MCF 10A (cell line): ENCODE results near the gene NTM. TPM values are rescaled to one million over a fixed set of nuclear protein-coding genes. Genes with fewer than 3 reads are reported as not detected.

Experiments
- BruUV-seq: library from RNA; stranded (reverse); fragments of 400-500 nt; replicated peaks from 2 replicates; lab custom pipeline; 2021; lab: Mats Ljungman, UMichigan
- CTCF ChIA-PET: fragments of 300-600 bp; sonication (Branson Sonifier 250); formaldehyde crosslinking; extraction: SDS; loops from one replicate; lab custom pipeline; 2021; ENCODE audit warnings: antibody characterized with exemption, inconsistent platforms; lab: Yijun Ruan, JAX
- POLR2A ChIA-PET: fragments of 300-600, 350-650 bp; sonication (Branson Sonifier 250); formaldehyde crosslinking; extraction: SDS; loops from one replicate; lab custom pipeline; 2020; ENCODE audit warnings: antibody characterized with exemption, inconsistent platforms; lab: Yijun Ruan, JAX
- DNase-seq: peaks from one replicate; pipeline ENCODE4 v3.0.0-alpha.2; 2018; ENCODE audit not compliant: unreplicated experiment
- H3K27ac Mint-ChIP-seq: one replicate; pipeline ENCODE4 v1.8.0; 2022; ENCODE audit warnings: mild to moderate bottlenecking, low read depth, mixed read lengths; ENCODE audit not compliant: unreplicated experiment
- H3K27me3 Mint-ChIP-seq: one replicate; pipeline ENCODE4 v1.8.0; 2022; ENCODE audit warnings: mixed read lengths; ENCODE audit not compliant: insufficient read depth, unreplicated experiment
- H3K36me3 Mint-ChIP-seq: one replicate; pipeline ENCODE4 v1.8.0; 2022; ENCODE audit warnings: mild to moderate bottlenecking, moderate library complexity, mixed read lengths; ENCODE audit not compliant: insufficient read depth, unreplicated experiment
- H3K4me1 Mint-ChIP-seq: one replicate; pipeline ENCODE4 v1.8.0; 2022; ENCODE audit warnings: mixed read lengths; ENCODE audit not compliant: insufficient read depth, unreplicated experiment
- H3K4me3 Mint-ChIP-seq: one replicate; pipeline ENCODE4 v1.8.0; 2022; ENCODE audit warnings: mild to moderate bottlenecking, moderate library complexity, mixed read lengths; ENCODE audit not compliant: unreplicated experiment
- H3K9me3 Mint-ChIP-seq: one replicate; pipeline ENCODE4 v1.8.0; 2022; ENCODE audit warnings: mixed read lengths; ENCODE audit not compliant: unreplicated experiment
- intact Hi-C: fragments of 100-400 bp; cut with micrococcal nuclease; formaldehyde crosslinking; loops from 2 replicates; pipeline ENCODE4 v1.14.1; 2022
- total RNA-seq: library from RNA; stranded (reverse); gene quantifications from 2 replicates; pipeline ENCODE4 v1.2.3, GENCODE V29; 2022
- TF ChIP-seq, protein P1 (sequence below): fragments of 200-600 bp; IDR thresholded peaks from one replicate; pipeline ENCODE4 v1.8.0; 2022; ENCODE audit warnings: antibody characterized with exemption, mild to moderate bottlenecking; ENCODE audit not compliant: unreplicated experiment

Gene NTM
- total RNA-seq, 1 experiment from 2014 or later, result not detected

DNA sequence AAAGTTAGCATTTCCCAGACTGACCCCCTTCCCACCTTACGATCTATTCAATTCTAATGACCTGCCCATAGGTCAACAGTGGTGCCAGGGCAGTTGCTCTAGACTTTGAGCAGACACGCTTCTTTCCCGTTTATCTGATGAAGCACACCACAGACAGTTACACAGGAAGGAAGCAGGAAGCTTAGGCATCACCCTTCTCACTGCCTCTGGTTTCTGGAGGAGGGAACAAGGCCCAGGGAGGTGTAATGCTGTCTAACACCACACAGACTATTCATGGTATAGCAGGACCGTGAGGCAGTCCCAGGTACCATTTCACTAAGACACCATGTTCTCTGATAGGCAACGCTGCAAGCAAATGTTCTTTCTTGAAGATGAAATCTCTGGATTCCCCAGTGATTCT is 279.4 kb downstream of the NTM start:
- Mint-ChIP-seq H3K4me1 (no peaks in the 10 kb centered on the region), H3K4me3 (no peak overlapping the region), H3K9me3 (peaks cover 28% of the 10 kb centered on the region), H3K27ac (no peak overlapping the region), H3K27me3 (no peaks in the 10 kb centered on the region), H3K36me3 (no peaks in the 10 kb centered on the region)
- ChIA-PET CTCF (interaction anchor here (1.3 to 2.0 kb wide), 2 partner anchors 24 kb away, joined by 5 to 9 read pairs; no protein-coding TSS in a partner anchor), POLR2A (no interaction called here)
- no peak for DNase-seq
- BruUV-seq, result no TSS peak
- TF ChIP-seq, protein P1, sequence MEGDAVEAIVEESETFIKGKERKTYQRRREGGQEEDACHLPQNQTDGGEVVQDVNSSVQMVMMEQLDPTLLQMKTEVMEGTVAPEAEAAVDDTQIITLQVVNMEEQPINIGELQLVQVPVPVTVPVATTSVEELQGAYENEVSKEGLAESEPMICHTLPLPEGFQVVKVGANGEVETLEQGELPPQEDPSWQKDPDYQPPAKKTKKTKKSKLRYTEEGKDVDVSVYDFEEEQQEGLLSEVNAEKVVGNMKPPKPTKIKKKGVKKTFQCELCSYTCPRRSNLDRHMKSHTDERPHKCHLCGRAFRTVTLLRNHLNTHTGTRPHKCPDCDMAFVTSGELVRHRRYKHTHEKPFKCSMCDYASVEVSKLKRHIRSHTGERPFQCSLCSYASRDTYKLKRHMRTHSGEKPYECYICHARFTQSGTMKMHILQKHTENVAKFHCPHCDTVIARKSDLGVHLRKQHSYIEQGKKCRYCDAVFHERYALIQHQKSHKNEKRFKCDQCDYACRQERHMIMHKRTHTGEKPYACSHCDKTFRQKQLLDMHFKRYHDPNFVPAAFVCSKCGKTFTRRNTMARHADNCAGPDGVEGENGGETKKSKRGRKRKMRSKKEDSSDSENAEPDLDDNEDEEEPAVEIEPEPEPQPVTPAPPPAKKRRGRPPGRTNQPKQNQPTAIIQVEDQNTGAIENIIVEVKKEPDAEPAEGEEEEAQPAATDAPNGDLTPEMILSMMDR, result no peak
- intact Hi-C loops, result no loop called here

DNA sequence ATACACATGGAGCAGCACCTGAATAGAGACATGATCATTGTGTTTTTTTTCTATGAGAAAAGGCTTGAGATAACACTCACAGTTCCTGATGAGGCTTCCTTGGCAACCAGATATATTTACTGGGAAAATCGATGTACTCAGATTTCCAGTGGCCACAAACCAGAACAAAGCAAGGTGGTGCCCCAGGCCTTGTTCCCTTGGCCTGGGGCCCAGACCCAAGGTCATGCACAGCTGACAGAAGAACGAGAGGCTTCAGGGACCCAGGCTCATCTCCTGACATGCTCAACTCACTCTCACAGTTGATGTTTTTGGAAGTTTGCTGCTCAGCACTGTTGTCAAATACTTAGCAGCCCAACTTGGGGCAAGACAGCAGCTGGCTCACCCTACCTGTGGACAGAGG is 281.8 kb downstream of the NTM start:
- Mint-ChIP-seq H3K9me3 (peaks cover 8% of the 10 kb centered on the region), H3K4me3 (no peak overlapping the region), H3K27ac (no peak overlapping the region), H3K27me3 (no peaks in the 10 kb centered on the region), H3K4me1 (no peaks in the 10 kb centered on the region), H3K36me3 (no peaks in the 10 kb centered on the region)
- DNase-seq, result no peak
- POLR2A ChIA-PET, result no interaction called here
- CTCF ChIA-PET, result no interaction called here
- intact Hi-C loops, result no loop called here
- BruUV-seq, result no TSS peak
- TF ChIP-seq, protein P1, result no peak

DNA sequence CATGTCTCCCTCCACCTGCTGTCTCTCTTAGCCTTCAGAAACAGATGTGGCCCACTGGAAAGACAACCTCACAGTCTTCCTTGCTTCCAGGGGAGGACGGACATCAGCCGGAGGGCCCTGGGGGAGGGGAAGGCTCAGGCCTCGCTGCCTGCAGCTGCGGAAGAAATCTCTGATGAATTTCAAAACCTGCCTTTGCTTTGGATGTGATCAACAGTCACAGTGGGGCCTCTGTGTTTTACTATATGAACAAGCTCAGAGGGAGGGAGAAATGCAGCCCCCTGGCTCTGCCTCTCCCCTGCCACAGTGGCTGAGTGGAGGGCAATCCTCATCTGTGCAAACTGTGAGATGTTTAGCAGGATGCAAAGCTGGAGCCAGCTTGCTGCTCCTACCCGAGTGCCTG is 282.8 kb downstream of the NTM start:
- POLR2A ChIA-PET, result no interaction called here
- intact Hi-C loops, result no loop called here
- TF ChIP-seq, protein P1, result no peak
- H3K4me1 Mint-ChIP-seq, result no peaks in the 10 kb centered on the region
- no peak overlapping the region for H3K4me3 Mint-ChIP-seq
- CTCF ChIA-PET, result interaction anchor here (1.0 kb wide), 1 partner anchor 21 kb away, joined by 3 read pairs; no protein-coding TSS in a partner anchor
- no peak for DNase-seq
- H3K9me3 Mint-ChIP-seq, result peaks cover 9% of the 10 kb centered on the region
- no peaks in the 10 kb centered on the region for H3K27me3 Mint-ChIP-seq
- H3K36me3 Mint-ChIP-seq, result no peaks in the 10 kb centered on the region
- H3K27ac Mint-ChIP-seq, result no peak overlapping the region
- BruUV-seq, result no TSS peak

DNA sequence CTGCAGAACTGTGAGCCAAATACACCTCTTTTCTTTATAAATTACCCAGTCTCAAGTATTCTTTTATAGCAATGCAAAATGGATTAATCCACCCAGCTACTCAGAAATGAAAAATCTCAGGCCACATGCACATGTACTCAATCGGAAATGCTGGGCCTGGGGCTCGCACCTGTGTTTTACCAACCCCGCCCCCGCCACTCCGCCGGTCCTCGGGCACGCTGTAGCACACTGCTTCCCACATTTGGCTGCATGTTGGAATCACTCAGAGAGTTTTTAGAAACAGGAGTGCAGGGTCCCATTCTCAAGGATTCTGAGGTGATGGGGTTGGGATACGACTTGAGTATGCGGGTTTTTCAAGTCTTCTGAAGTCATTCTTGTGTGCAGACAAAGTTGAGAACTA is 284.4 kb downstream of the NTM start:
- CTCF ChIA-PET, result no interaction called here
- POLR2A ChIA-PET, result no interaction called here
- DNase-seq, result no peak
- intact Hi-C loops, result no loop called here
- H3K4me3 Mint-ChIP-seq, result no peak overlapping the region
- TF ChIP-seq, protein P1, result no peak
- H3K4me1 Mint-ChIP-seq, result no peaks in the 10 kb centered on the region
- no TSS peak for BruUV-seq
- H3K27me3 Mint-ChIP-seq, result no peaks in the 10 kb centered on the region
- H3K36me3 Mint-ChIP-seq, result no peaks in the 10 kb centered on the region
- H3K9me3 Mint-ChIP-seq, result peaks cover 13% of the 10 kb centered on the region
- no peak overlapping the region for H3K27ac Mint-ChIP-seq
